ENCODE results near the gene IL23A.
"Not testable (repeated sequence)": the region's sequence is repeated elsewhere in the genome, so short reads cannot be mapped to it uniquely, and the experiment has no call there.

Gene IL23A

DNA sequence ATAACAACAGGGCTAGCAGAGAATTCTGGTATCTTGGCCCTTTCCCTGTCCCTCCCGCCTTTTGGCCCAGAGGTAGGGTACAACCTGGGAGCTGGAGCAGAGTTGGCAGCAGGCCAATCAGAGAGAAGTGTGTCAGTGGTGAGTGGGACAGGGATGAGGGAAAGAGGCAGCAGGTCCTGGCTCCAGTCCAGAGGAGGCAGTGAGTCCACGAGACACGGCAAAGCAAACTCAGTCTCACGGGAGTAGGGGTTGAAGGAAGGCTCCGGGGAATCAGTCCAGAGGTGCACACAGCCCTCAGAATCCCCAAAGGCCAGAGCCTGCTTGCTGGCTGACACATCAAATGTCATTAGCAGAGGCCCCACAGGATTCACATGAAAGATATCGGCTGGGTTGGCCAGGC, 12.2 kb upstream of the IL23A start:
- DNase-seq: peak; percentile 0

DNA sequence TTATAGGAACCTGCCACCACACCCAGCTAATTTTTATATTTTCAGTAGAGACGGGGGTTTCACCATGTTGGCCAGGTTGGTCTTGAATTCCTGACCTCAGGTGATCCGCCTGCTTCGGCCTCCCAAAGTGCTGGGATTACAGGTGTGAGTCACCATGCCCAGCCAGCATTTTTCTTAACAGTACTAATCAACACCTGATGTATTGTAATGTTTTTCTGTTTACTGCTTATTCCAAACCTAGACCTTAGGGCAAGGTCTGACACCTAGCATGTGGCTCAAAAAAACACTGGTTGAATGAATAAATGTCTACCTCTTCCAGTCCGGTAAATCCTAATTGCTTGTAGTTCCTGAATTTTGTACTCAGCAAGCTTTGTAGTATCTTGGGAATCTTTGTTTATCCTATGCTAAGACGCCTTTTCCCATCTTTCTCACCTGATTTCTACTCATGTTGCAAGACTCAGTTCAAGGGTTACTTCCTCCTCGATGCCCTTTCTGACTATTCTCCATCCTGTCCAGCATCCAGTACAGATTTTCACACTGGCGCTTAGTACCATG, 7.7 kb upstream of the IL23A start:
- DNase-seq: no peak

DNA sequence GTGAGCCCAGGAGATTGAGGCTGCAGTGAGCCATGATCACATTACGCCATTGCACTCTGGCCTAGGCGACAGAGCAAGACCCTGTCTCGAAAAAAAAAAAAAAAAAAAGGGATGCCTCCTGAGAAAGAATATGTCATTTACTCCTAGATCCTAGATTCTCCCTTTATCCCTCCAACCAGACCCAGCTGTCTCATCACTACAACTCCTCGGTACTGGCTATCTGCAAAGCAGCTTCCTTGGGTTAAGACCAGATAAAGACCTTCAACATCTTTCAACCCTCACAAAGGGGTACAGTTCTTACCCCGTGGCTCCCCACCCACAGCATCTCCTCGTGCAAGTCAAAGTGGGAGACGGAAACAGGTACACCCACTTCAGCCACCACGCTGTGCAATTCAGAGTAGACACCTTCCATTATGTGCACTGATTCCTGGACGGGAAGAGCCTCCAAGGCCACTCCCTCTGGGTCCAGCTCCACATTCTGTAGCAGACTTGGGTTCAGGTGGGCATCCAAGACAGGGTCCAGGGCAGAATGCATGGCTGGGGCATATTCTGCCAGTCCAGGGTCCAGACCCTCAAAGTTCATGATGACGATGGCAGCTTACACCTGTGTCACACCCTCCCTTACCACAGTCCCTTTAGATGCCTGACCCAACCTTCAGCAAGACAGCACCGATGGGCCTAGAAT, 6.0 kb upstream of the IL23A start:
- DNase-seq: no peak

DNA sequence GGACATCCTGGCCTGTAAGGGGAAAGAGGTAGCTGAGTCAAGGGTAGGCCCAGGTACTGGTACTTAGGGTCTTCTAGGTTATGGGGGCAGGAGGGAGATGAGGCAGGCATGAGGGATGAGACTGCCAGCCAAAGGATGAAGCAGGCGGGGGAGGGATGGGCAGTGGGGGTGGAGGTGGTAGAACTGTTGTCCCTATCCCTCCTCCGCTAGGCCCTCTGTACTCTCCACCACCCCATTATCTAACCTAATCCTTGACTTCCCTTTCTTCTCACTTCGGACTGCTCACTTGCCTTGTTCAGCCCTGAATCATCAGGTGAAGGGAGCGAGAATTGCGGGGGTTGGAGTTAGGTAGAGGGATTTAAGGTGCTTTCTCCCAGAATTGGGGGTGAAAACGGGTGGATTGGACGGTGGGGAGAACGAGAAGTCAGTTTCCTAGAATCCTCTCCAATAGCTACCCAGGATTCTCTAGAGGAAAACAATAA, 5.4 kb upstream of the IL23A start:
- no peak for DNase-seq

DNA sequence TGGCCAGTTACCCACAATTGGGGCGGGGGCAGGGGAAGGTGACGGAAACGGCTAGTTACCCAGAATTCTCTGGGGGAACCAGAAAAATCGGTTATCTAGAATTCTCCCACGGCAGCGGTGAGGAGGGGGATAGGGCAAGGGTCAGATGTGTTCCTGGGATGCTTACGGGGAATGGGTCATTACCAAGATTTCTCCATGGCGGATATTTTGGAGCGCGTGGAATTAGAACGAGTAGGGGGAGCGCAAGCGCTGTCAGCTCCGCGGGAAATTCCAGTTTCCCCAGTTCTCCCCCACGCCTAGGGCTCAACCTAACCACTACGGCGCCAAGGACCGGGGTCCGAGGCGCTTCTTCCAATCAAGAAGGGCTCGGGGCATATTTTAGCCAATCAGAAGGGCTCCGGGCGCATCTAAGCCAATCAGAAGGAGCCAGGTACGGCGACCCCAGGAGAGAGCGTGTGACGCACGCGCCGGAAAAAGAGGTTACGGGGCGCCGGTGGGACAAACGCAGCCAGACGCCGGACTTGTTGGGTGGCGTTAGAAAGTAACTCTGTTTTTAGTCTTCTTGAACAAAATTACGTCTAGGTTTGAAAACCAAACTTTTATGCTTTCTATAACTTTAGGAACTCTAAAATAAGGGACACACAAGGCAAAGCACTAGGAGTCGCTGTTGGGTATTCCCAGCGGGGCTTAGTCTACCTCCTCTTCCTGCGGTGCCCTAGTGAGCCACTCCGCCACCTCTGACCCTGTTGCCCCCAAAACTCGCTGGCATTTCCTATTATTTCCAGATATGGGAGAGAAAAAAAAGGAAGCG, 4.8 kb upstream of the IL23A start, which contains the start of gene PAN2:
PAN2 (minus strand) TSS at position 322 of the 811 bp plus-strand sequence. CDS start 906 bp downstream, outside the sequence.
- DNase-seq: peak; percentile 100

DNA sequence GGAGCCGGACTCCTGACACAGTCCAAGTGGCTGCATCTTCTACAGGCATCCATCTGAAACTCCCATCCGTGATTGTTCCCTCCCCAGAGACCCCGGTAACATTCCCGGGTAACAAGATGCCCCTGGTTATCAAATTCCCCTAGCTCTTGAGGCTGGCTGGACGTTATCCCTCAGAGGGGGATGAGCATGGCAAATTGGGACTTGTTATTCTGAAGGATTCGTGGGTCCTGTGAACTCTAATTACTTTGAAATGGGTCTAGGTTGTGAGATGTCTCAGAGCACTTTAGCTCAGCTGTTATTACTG, 4.2 kb upstream of the IL23A start:
- no peak for DNase-seq

DNA sequence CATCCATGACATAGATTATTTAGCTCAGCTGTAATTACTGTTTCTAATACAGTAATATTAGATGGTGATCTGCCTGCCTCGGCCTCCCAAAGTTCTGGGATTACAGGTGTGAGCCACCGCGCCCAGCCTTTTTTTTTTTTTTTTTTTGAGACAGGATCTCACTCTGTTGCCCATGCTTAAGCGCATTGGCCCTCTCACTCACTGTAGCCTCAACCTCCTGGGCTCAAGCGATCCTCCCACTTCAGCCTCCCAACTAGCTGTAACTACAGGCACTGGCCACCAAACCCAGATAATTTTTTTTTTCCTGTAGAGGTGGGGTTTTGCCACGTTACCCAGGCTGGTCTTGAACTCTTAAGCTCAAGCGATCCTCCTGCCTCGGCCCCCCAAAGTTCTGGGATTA, 3.2 kb upstream of the IL23A start:
- DNase-seq: not testable (repeated sequence)

DNA sequence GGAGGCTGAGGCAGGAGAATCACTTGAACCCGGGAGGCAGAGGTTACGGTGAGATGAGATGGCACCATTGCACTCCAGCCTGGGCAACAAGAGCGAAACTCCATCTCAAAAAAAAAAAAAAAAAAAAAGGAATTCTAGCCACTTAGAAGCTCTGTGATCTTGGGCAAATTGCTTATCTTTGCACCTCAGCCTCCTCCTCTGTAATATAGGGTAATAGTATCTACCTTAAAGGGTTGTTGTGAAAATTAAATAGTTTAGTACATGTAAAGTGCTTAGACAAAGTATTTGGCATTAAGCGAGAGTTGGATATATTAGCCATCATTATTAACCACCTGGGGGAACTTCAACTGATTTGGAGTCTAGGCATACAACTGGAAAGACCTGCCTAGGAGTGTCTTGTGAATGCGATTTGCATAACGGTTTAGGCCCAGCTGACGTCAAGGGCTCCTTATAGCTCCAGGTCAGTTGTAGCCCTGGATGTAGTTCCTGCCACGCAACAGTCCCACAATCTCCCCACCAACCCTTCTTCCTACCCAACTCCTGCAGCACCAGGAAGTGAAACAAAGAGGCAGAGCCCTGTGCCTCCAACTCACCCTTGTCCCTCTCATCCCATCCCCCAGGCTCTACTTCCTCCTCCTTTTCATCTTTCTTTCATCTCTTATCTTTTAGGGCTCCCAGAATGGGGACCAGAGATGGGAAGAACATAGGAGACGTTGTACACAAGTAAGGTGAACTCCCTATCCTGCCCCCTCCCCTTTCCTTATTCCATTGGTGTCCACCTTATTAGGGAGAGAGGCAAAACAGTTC, 2.1 kb upstream of the IL23A start:
- DNase-seq: no peak

DNA sequence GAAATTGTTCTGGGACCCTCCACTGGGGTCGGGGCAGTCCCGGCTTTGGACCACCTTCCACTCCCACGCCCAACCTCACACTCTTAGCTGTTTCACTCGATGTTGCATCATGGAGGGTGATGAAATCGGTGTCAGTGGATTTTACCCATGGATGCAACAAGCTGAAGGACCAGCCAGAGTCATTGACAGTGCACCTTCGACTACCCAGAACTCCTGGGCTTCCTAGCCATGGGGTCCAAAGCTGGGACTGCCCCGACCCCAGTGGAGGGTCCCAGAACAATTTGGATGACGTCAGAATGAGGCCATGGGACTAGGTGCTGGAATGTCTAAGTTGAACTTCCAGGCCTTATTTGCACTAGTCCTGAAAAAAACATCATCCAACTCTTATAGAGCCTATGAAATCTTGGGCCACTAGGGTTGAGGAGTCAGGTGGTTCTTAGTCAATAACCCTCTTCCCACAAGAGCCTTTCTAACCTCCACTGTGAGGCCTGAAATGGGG, 882 bp upstream of the IL23A start:
- DNase-seq: no peak

DNA sequence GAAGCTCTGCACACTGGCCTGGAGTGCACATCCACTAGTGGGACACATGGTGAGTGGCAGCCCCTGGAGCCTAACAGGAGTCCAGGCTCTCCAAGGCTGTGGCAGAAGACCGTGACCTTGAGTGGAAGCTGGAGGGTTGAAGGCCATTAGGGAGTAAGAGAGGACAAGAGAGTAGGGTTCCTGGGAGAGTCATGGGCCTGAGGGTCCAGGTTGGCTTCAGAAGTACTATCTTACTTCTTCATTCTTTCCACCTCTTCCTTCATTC, 406 bp downstream of the IL23A start:
- no peak for DNase-seq

DNA sequence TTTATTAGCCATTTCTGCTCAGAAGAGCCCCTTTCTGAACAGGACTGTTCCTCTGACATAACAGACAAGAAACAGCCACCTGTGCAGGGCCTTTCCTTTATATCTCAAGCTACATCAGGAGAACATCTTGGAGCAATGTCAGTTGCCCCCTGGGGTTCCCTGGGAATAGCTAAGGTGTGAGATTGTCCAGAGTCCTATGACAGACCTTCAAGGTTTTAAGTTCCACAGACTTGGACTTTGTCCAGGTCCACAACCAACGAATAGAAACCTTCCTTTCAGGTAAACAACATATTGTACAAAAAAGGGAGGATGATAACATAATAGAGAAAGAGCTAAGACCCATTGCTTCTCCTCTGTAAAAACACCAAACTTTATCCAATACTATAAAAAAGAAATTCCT, 2.9 kb downstream of the IL23A start:
- DNase-seq: no peak

DNA sequence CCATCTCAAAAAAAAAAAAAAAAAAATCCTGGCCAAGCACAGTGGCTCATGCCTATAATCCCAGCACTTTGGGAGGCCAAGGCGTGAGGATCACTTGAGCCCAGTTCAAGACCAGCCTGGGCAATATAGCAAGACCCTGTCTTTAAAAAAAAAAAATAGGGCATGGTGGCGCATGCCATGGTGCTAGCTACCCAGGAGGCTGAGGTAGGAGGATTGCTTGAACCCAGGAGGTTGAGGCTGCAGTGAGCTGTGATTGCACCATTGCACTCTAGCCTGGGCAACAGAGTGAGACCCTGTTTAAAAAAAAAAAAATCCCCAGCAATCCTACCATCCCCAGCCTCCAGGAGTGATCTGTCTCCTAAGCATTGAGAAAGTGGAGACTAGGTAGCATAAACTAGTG, 3.6 kb downstream of the IL23A start:
- DNase-seq: not testable (repeated sequence)

DNA sequence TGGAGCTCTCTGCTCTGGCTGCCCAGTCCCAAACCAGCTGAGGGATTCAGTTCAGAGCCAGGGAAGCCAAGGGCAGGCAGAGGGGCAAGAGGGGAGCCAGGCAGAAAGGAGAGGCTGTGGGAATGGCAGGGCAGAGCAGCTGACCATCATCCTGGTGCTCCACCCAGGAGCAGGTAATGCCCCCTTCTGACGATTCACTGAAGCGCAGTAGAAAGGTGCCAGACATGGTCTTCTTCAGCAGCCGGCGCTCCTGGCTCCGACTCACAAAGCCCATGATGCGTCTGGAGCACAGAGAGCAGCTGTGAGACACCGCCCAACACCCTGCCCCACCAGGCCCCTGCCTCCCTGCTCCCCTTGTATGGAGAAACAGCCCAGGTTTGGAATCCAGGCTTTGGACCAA, 8.0 kb downstream of the IL23A start:
- DNase-seq: no peak

DNA sequence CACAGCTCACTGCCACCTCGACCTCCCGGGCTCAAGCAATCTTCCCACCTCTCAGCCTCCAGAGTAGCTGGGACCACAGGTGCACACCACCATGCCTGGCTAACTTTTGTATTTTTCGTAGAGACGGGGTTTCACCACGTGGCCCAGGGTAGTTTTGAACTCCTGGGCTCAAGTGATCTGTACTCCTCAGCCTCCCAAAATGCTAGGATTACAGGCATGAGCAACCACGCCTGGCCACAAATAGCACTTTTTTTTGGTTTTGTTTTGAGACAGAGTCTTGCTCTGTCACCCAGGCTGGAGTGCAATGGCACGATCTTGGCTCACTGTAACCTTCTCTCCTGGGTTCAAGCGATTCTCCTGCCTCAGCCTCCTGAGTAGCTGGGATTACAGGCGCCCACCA, 8.6 kb downstream of the IL23A start:
- DNase-seq: not testable (repeated sequence)

DNA sequence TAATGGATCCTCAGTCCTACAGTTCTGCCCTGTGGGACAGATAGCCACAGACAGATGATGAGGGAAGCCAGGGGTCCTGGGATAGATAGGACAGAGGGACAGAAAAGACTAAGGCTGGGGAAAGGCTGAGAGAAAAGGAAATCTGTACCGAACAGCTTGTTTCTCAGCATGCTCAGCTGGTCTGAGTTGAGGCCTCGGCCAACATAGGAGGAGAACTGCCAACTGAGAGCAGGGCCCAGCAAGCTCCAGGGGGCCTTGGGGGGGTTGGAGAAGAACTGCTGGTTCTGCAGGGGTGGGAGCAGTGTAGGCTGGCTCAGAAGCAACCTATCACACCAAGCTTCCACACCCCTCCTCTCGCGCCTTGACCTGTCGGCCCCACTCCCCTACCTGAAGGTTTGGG, 10.1 kb downstream of the IL23A start:
- no peak for DNase-seq

DNA sequence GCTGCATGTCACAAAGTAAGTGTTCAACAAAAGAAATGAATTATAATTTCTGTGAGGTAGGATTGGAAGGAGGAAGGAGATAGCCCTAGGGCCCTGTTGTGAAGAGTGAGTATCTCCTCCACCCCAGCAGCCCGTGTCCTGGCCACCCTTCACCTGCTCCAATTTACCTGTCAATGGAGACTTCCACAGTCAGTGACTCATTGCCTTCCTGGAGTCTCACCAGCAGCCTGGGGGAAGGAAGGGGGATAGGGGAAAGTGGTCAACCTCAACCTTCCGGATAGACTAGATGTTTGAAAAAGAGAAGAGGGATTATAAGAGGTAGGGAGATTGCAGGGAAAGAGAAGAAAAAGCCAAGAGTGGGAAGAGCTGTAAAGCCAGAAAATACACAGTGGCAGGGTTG, 12.0 kb downstream of the IL23A start:
- no peak for DNase-seq

DNA sequence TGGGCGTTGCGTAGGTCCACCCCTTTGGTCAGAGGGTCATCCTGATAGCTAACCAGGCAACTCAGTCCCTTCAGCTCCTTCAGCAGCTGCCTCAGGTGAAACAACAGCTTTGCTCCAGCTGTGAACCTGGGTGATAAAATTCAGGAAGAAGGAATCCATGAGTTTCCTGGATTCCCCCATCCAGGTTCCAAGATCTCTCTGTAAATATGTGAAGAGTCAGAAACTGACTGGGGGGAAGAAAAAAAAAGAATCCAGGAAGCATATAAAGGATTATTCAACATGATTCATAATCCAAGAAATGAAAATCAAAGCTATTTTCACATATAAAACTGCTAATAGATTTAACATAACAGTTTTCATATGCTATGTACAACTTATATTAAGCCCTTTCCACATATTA, 12.6 kb downstream of the IL23A start:
- no peak for DNase-seq

DNA sequence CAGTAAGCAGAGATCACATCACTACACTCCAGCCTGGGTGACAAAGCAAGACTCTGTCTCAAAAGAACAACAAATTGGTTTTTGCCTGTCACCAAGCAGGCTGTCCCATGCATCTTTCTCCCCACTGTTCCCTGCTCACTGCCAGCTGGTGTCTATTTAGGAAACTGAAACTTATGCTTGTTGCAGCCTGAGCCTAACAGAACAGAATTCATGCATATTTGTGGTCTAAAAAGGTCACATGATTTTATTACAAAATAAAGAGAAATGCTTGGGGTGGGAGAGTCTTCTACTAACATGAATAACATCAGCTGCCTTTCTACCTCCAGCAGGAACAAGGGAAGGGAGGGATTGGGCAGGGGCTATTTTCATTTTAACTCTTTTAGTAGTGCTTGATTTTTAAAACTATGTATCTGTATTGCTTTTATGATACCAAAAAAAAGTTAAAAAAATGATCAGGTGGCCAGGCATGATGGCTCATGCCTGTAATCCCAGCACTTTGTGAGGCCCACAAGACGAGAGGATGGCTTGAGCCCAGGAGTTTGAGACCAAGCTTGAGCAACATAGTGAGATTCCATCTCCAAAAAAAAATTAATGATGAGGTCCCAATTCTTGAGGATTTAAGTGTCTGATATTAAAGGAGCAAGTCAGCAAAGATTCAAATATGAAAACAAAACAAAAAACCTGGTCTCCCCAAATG, 20.3 kb downstream of the IL23A start:
- peak; percentile 63 for DNase-seq

DNA sequence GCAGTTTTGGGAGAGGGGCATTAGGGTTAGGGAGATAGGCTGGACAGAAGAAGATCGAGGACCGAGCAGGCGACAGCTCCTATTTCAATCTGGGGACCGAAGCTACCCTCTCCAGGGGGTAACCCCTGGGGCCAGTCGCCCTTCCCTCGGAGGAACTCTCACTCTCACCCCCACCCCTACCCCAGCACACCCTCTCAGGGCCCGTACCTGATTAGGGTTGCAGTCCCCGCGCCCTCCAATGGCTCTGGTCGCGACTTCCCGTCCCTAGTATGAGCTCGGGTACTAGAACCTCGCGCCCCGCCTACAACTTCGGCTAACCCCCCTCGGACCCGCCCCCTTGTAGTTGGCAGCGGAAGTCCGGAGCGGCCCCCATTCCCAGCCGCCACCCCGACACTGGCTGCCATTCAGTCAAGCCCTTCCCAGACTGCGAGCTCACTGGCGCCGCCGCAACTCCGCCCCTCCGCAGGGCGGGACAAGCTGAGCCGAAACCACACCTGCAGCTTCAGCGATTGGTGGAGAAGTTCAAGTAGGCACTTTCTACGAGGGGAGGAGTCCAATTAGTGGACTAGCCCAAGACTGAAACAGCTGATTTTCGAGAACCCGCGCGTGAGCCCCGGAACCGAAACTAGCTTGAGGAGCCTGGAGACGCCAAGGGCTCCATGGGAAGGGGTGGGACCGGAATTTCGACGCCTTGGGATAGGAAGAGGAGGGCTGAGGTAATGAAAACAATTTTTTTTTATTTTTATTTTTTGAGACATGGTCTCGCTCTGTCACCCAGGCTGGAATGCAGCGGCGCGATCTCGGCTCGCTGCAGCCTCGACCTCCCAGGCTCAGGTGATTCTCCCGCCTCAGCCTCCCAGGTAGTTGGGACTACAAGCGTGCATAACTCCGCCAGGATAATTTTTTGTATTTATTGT, 21.4 kb downstream of the IL23A start, which contains the start of gene STAT2:
STAT2 (minus strand) TSS at position 257 of the 917 bp plus-strand sequence. CDS start 3,536 bp downstream, outside the sequence.
- DNase-seq: peak; percentile 100

DNA sequence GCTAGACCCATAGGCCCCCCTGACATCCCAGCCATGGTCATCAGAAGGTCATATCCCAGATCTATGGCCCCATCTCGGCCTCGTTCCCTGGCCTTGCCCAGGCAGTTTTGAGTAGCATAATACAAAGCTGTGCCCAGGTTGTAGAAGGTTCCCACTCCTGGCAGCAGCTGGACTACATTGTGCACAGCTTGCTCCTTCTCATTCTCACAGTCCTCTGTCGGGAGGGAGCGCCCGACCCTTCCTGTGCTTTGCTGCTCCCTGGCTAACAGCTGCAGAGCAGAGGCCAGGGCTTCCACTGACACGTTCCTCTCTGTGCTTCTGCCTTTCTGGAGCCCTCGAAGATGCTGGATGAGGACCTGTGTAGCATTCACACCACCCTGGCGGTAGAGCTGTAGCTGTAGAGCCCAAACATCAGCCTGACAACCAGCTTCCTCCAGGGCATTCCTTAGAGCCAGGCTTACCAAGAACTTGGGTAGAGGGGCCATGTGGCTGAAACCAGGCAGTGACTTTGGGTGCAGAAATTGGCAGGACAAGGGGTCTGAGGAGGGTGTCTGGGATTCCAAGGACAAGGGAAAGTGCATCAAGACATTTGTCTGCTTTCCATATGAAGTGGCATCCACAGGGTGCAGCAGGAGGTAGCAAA, 22.9 kb downstream of the IL23A start:
- no peak for DNase-seq

Data from NCI-H226 (cell line).